Measurements from ENCODE around the gene SAPCD1.

The SAPCD1 gene

GRCh38 chr6:31729515-31729978 lies 32.9 kb upstream of the SAPCD1 start:
- FAIRE-seq: no peak
- DNase-seq (ENCODE audit: low spot score): peak; percentile 53

- no peak for FAIRE-seq
- DNase-seq (ENCODE audit: low spot score): peak; percentile 55
Observed at GRCh38 chr6:31729979-31730630, 32.4 kb upstream of the SAPCD1 start.

- DNase-seq (ENCODE audit: low spot score): no peak
- no peak for FAIRE-seq
Observed at GRCh38 chr6:31730631-31731086, 31.8 kb upstream of the SAPCD1 start.

- FAIRE-seq (no peak), DNase-seq (ENCODE audit: low spot score) (no peak)
Observed at GRCh38 chr6:31732029-31732428, 30.4 kb upstream of the SAPCD1 start.

GRCh38 chr6:31733734-31734133 lies 28.7 kb upstream of the SAPCD1 start:
- FAIRE-seq: no peak
- DNase-seq (ENCODE audit: low spot score): no peak

GRCh38 chr6:31734247-31734820 lies 28.1 kb upstream of the SAPCD1 start:
- no peak for FAIRE-seq

GRCh38 chr6:31734821-31735406 lies 27.5 kb upstream of the SAPCD1 start:
- FAIRE-seq (no peak), DNase-seq (ENCODE audit: low spot score) (peak; percentile 69)

More at GRCh38 chr6:31734247-31734820, 28.1 kb upstream of the SAPCD1 start:
- no peak for DNase-seq (ENCODE audit: low spot score)

GRCh38 chr6:31736021-31736767 lies 26.3 kb upstream of the SAPCD1 start, which contains the start of gene CLIC1:
Gene CLIC1 (minus strand): TSS chr6:31736530. CDS start chr6:31736300, 230 bp downstream.
- no peak for FAIRE-seq
- peak; percentile 62 for DNase-seq (ENCODE audit: low spot score)

GRCh38 chr6:31736768-31737314 lies 25.6 kb upstream of the SAPCD1 start:
- no peak for DNase-seq (ENCODE audit: low spot score)
- FAIRE-seq: no peak

- DNase-seq (ENCODE audit: low spot score) (no peak), FAIRE-seq (no peak)
Observed at GRCh38 chr6:31737315-31737990, 25.0 kb upstream of the SAPCD1 start.

GRCh38 chr6:31737991-31738979 lies 24.2 kb upstream of the SAPCD1 start:
- DNase-seq (ENCODE audit: low spot score) (peak; percentile 83), FAIRE-seq (peak; percentile 74)

GRCh38 chr6:31739639-31740396 lies 22.6 kb upstream of the SAPCD1 start, which contains the start of gene MSH5:
Gene MSH5 (plus strand): TSS chr6:31740005. CDS start chr6:31740467, 462 bp downstream.
- FAIRE-seq: peak; percentile 84
- peak; percentile 98 for DNase-seq (ENCODE audit: low spot score)

- DNase-seq (ENCODE audit: low spot score) (no peak), FAIRE-seq (no peak)
Observed at GRCh38 chr6:31740397-31741223, 21.8 kb upstream of the SAPCD1 start.

GRCh38 chr6:31741815-31742214 lies 20.6 kb upstream of the SAPCD1 start:
- no peak for DNase-seq (ENCODE audit: low spot score)
- no peak for FAIRE-seq

GRCh38 chr6:31742894-31743293 lies 19.6 kb upstream of the SAPCD1 start:
- FAIRE-seq (no peak), DNase-seq (ENCODE audit: low spot score) (no peak)

- FAIRE-seq: no peak
- DNase-seq (ENCODE audit: low spot score): no peak
Observed at GRCh38 chr6:31744422-31744821, 18.0 kb upstream of the SAPCD1 start.

GRCh38 chr6:31749301-31750036 lies 13.0 kb upstream of the SAPCD1 start:
- DNase-seq (ENCODE audit: low spot score) (no peak), FAIRE-seq (no peak)

Measured in RCC 7860 (cell line).